IMR-90 (cell line): ENCODE measurements around the gene ASB4. TPM values are rescaled to one million over a fixed set of nuclear protein-coding genes. Genes with fewer than 3 reads are reported as not detected.

Source experiments
- ATAC-seq: fragments of 200-7000 bp; cut with Tn5 transposase; 2 replicates; pipeline ENCODE4 v1.9.1; 2020; ENCODE audit warnings: low read depth, mild to moderate bottlenecking, moderate library complexity
- BruUV-seq: library from RNA; stranded (reverse); fragments of 400-500 nt; replicated peaks from 2 replicates; lab custom pipeline; 2021; lab: Mats Ljungman, UMichigan
- CTCF ChIA-PET: fragments of 300-600 bp; formaldehyde crosslinking; extraction: SDS; loops from one replicate; lab custom pipeline; 2021; ENCODE audit warnings: antibody characterized with exemption; lab: Yijun Ruan, JAX
- POLR2A ChIA-PET: fragments of 300-600 bp; sonication (Branson Sonifier 250); formaldehyde crosslinking; loops from one replicate; lab custom pipeline; 2022; ENCODE audit warnings: antibody characterized with exemption; ENCODE audit not compliant: unreplicated experiment; lab: Charles Lee
- DNase-seq: peaks from one replicate; pipeline ENCODE4 v3.0.0; 2013
- H2AFZ ChIP-seq: replicated peaks from 2 replicates; pipeline ENCODE3; 2013; ENCODE audit warnings: low read length, mild to moderate bottlenecking; ENCODE audit not compliant: poor library complexity
- H2AK5ac ChIP-seq: 2 replicates; pipeline ENCODE4 v1.6.1; 2013; ENCODE audit warnings: low read depth, low read length, inconsistent platforms
- H2AK9ac ChIP-seq: replicated peaks from 2 replicates; pipeline ENCODE3; 2013; ENCODE audit warnings: mild to moderate bottlenecking, low read depth, low read length, moderate library complexity; ENCODE audit not compliant: poor library complexity
- H2BK120ac ChIP-seq: 2 replicates; pipeline ENCODE4 v1.6.1; 2013; ENCODE audit warnings: low read depth, low read length, inconsistent platforms
- H2BK15ac ChIP-seq: 3 replicates; pipeline ENCODE4 v1.6.1; 2013; ENCODE audit warnings: low read depth, low read length, inconsistent platforms
- H2BK20ac ChIP-seq: 2 replicates; pipeline ENCODE4 v1.6.1; 2013; ENCODE audit warnings: low read depth, mild to moderate bottlenecking, inconsistent platforms, low read length, moderate library complexity
- H2BK5ac ChIP-seq: 2 replicates; pipeline ENCODE4 v1.6.1; 2013; ENCODE audit warnings: mild to moderate bottlenecking, low read depth, low read length, inconsistent platforms; ENCODE audit not compliant: poor library complexity, severe bottlenecking
- H3K14ac ChIP-seq: replicated peaks from 2 replicates; pipeline ENCODE4 v1.6.1; 2013; ENCODE audit warnings: low read depth, low read length, inconsistent platforms
- H3K18ac ChIP-seq: 2 replicates; pipeline ENCODE4 v1.6.1; 2013; ENCODE audit warnings: low read depth, low read length, control low read depth
- H3K23ac ChIP-seq: 2 replicates; pipeline ENCODE4 v1.6.1; 2013; ENCODE audit warnings: low read depth, low read length, inconsistent platforms
- H3K27ac ChIP-seq: 2 replicates; pipeline ENCODE4 v1.5.1; 2013; ENCODE audit warnings: mild to moderate bottlenecking, control low read depth, low read length; ENCODE audit not compliant: insufficient read depth
- H3K27me3 ChIP-seq: 2 replicates; pipeline ENCODE4 v1.6.1; 2013; ENCODE audit warnings: low read length; ENCODE audit not compliant: control insufficient read depth, insufficient read depth
- H3K36me3 ChIP-seq: 2 replicates; pipeline ENCODE4 v1.6.1; 2013; ENCODE audit warnings: low read length, mixed read lengths; ENCODE audit not compliant: control insufficient read depth, insufficient read depth
- H3K4ac ChIP-seq: 2 replicates; pipeline ENCODE4 v1.6.1; 2013; ENCODE audit warnings: low read depth, low read length, inconsistent platforms
- H3K4me1 ChIP-seq: 2 replicates; pipeline ENCODE4 v1.6.1; 2013; ENCODE audit warnings: low read length, mixed read lengths; ENCODE audit not compliant: control insufficient read depth, insufficient read depth
- H3K4me2 ChIP-seq: 2 replicates; pipeline ENCODE4 v1.6.1; 2013; ENCODE audit warnings: low read depth, mild to moderate bottlenecking, control low read depth, low read length, moderate library complexity
- H3K4me3 ChIP-seq: 2 replicates; pipeline ENCODE4 v1.5.1; 2013; ENCODE audit warnings: low read depth, mild to moderate bottlenecking, control low read depth, low read length, moderate library complexity; ENCODE audit not compliant: insufficient read depth
- H3K56ac ChIP-seq: 2 replicates; pipeline ENCODE4 v1.6.1; 2013; ENCODE audit warnings: low read length, inconsistent platforms; ENCODE audit not compliant: insufficient read depth; ENCODE audit errors: extremely low read depth
- H3K79me1 ChIP-seq, 2 experiments: 2 replicates each; pipeline ENCODE4 v1.6.1; 2013; ENCODE audit warnings: low read length in 2 of 2, inconsistent platforms in 1 of 2, low read depth in 1 of 2
- H3K9ac ChIP-seq: 2 replicates; pipeline ENCODE4 v1.6.1; 2013; ENCODE audit warnings: low read depth, low read length, control low read depth
- H3K9me1 ChIP-seq: 2 replicates; pipeline ENCODE4 v1.6.1; 2013; ENCODE audit warnings: low read length, inconsistent platforms; ENCODE audit not compliant: insufficient read depth
- H3K9me3 ChIP-seq: 2 replicates; pipeline ENCODE4 v1.6.1; 2013; ENCODE audit warnings: low read length; ENCODE audit not compliant: control insufficient read depth, insufficient read depth
- H4K20me1 ChIP-seq: 2 replicates; pipeline ENCODE4 v1.6.1; 2013; ENCODE audit warnings: low read length, inconsistent platforms; ENCODE audit not compliant: insufficient read depth
- H4K5ac ChIP-seq: 2 replicates; pipeline ENCODE4 v1.6.1; 2013; ENCODE audit warnings: mild to moderate bottlenecking, low read depth, low read length, control low read depth
- H4K8ac ChIP-seq, 2 experiments: 2 replicates each; pipeline ENCODE4 v1.6.1; 2013; ENCODE audit warnings: low read depth in 2 of 2, low read length in 2 of 2, control low read depth in 1 of 2, inconsistent platforms in 1 of 2
- H4K91ac ChIP-seq: 2 replicates; pipeline ENCODE4 v1.6.1; 2013; ENCODE audit warnings: low read depth, low read length, inconsistent platforms; ENCODE audit not compliant: insufficient read depth
- BHLHE40 ChIP-seq: fragments of 150-350 bp; IDR thresholded peaks from 2 replicates; pipeline ENCODE4 v1.6.1; 2016; ENCODE audit warnings: mild to moderate bottlenecking, low read depth, low read length
- FOS ChIP-seq: fragments of 150-350 bp; IDR thresholded peaks from 2 replicates; pipeline ENCODE4 v1.6.1; 2016; ENCODE audit warnings: low read depth, low read length
- NFE2L2 ChIP-seq: fragments of 150-350 bp; IDR thresholded peaks from 2 replicates; pipeline ENCODE4 v1.6.1; 2016; ENCODE audit warnings: low read depth, mild to moderate bottlenecking, low read length
- POLR2A ChIP-seq: IDR thresholded peaks from 2 replicates; pipeline ENCODE4 v1.6.1; 2012; ENCODE audit warnings: mild to moderate bottlenecking, low read depth, low read length
- RCOR1 ChIP-seq: IDR thresholded peaks from 2 replicates; pipeline ENCODE4 v1.6.1; 2012; ENCODE audit warnings: mild to moderate bottlenecking, low read length, improper control_type of control experiment; ENCODE audit not compliant: insufficient replicate concordance
- WGBS, 2 experiments: methylation state at CpG; one replicate each; pipeline versions ENCODE4 v1.1.5 to v1.1.7; 2013; ENCODE audit warnings: missing lambda C conversion rate in 2 of 2; ENCODE audit not compliant: insufficient read length in 1 of 2; ENCODE audit errors: extremely low coverage in 2 of 2; 5-methylcytosine and 5-hydroxymethylcytosine counted together
- dilution Hi-C: fragments of 300-500 bp; cut with HindIII; formaldehyde crosslinking; loops from one replicate; pipeline ENCODE4 v1.14.3; 2018; ENCODE audit warnings: low sequenced_read_pairs; ENCODE audit not compliant: unreplicated experiment
- in situ Hi-C: fragments of 300-500 bp; cut with MboI; formaldehyde crosslinking; loops from 3 replicates; pipeline ENCODE4 v1.14.3; 2019; ENCODE audit warnings: low sequenced_read_pairs, inconsistent platforms, mixed read lengths
- intact Hi-C: fragments of 100-400 bp; cut with micrococcal nuclease; formaldehyde crosslinking; loops from 2 replicates; pipeline ENCODE4 v1.10.0; 2022
- polyA plus RNA-seq, 3 experiments: library from polyadenylated mRNA; depleted of rRNA; stranded (reverse); fragments of >200 nt; gene quantifications; 2 replicates each; pipeline ENCODE4 v1.2.3, GENCODE V29; 2012; ENCODE audit warnings: low replicate concordance in 1 of 3
- total RNA-seq: library from RNA; depleted of rRNA; stranded (reverse); fragments of >200 nt; gene quantifications from 2 replicates; pipeline ENCODE4 v1.2.3, GENCODE V29; 2012
- TF ChIP-seq, protein P1 (sequence below): fragments of 150-350 bp; IDR thresholded peaks from 2 replicates; pipeline ENCODE4 v1.6.1; 2017; ENCODE audit warnings: mild to moderate bottlenecking, antibody characterized with exemption, low read length, low read depth
- TF ChIP-seq, protein P2 (sequence below): fragments of 150-350 bp; IDR thresholded peaks from 2 replicates; pipeline ENCODE4 v1.6.1; 2016; ENCODE audit warnings: low read depth, mild to moderate bottlenecking, low read length, moderate library complexity, borderline replicate concordance

The ASB4 gene
- total and polyA plus RNA-seq, 2 of the 4 experiments (the other 2 are of a cell fraction) = not detected

DNA sequence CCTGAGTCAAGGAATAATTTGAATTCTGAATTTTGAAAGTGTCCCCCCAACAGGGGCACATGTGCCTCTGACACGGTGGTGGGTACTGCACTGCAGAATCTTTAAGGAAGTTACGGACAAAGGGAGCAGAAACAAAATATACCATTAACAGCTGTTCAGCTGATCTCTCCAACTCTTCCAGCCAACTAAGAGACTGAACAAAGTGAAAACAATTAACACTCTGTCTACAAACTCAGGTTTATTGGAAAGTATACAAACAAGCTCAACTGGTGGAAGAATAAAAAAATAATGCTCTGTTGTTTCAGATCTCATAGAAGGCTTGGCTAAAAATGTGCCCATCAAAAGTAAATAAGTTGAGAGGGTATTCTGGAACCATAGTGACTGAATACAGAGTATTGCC is 34.4 kb downstream of the ASB4 start:
- H2AK9ac ChIP-seq = no peak overlapping the region
- no peak overlapping the region for H2AK5ac ChIP-seq
- in situ Hi-C loops (no loop called here), intact Hi-C loops (no loop called here), dilution Hi-C loops (loop anchor here (25.0 kb wide), 1 partner anchor 167 kb away; no protein-coding TSS in a partner anchor)
- CTCF ChIA-PET = interaction anchor here (0.8 to 1.0 kb wide), 3 partner anchors 9 to 170 kb away, joined by 3 to 4 read pairs (median 3); no protein-coding TSS in a partner anchor
- no peak overlapping the region for H3K27ac ChIP-seq
- no peak overlapping the region for H3K18ac ChIP-seq
- no peak overlapping the region for H2AFZ ChIP-seq
- no peak overlapping the region for H3K14ac ChIP-seq
- peaks cover 5% of the 10 kb centered on the region for H3K27me3 ChIP-seq
- no peak overlapping the region for H3K4me2 ChIP-seq
- H4K5ac ChIP-seq = no peak overlapping the region
- TF ChIP-seq RCOR1 = no peak
- TF ChIP-seq, protein P1, sequence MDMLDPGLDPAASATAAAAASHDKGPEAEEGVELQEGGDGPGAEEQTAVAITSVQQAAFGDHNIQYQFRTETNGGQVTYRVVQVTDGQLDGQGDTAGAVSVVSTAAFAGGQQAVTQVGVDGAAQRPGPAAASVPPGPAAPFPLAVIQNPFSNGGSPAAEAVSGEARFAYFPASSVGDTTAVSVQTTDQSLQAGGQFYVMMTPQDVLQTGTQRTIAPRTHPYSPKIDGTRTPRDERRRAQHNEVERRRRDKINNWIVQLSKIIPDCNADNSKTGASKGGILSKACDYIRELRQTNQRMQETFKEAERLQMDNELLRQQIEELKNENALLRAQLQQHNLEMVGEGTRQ = no peak
- no peak for TF ChIP-seq FOS
- TF ChIP-seq NFE2L2 = no peak
- TF ChIP-seq BHLHE40 = no peak
- TF ChIP-seq, protein P2, sequence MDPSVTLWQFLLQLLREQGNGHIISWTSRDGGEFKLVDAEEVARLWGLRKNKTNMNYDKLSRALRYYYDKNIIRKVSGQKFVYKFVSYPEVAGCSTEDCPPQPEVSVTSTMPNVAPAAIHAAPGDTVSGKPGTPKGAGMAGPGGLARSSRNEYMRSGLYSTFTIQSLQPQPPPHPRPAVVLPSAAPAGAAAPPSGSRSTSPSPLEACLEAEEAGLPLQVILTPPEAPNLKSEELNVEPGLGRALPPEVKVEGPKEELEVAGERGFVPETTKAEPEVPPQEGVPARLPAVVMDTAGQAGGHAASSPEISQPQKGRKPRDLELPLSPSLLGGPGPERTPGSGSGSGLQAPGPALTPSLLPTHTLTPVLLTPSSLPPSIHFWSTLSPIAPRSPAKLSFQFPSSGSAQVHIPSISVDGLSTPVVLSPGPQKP = no peak
- no peak for TF ChIP-seq POLR2A
- H3K23ac ChIP-seq = no peak overlapping the region
- no peaks in the 10 kb centered on the region for H3K9me1 ChIP-seq
- no peak overlapping the region for H3K4me3 ChIP-seq
- no peaks in the 10 kb centered on the region for H3K4me1 ChIP-seq
- H2BK5ac ChIP-seq = no peak overlapping the region
- H3K79me1 ChIP-seq = no peaks in the 10 kb centered on the region
- H3K36me3 ChIP-seq = no peaks in the 10 kb centered on the region
- H3K9me3 ChIP-seq = no peaks in the 10 kb centered on the region
- POLR2A ChIA-PET = no interaction called here
- no peak overlapping the region for H2BK20ac ChIP-seq
- H4K20me1 ChIP-seq = no peaks in the 10 kb centered on the region
- DNase-seq (no peak), ATAC-seq (no peak)
- H2BK120ac ChIP-seq = no peak overlapping the region
- no CpG with 5 or more reads among the region's 2 CpGs for WGBS, 2 experiments
- H3K9ac ChIP-seq = no peak overlapping the region
- no peak overlapping the region for H4K8ac ChIP-seq
- no peak overlapping the region for H3K56ac ChIP-seq
- H3K4ac ChIP-seq = no peak overlapping the region
- BruUV-seq = no TSS peak
- H2BK15ac ChIP-seq = no peak overlapping the region
- no peak overlapping the region for H4K91ac ChIP-seq
